Omental fat pad (tissue), 4 donors: ENCODE results near the gene PTPN9. TPM values are rescaled to one million over a fixed set of nuclear protein-coding genes. Genes with fewer than 3 reads are reported as not detected.

Experiments
- ATAC-seq: fragments of 150-250 bp; one replicate; pipeline ENCODE4 v1.9.1; 2016; ENCODE audit warnings: mild to moderate bottlenecking, moderate library complexity; ENCODE audit not compliant: low FRiP score
- DNase-seq: peaks from one replicate; pipeline ENCODE4 v3.0.0-alpha.2; 2019; ENCODE audit warnings: low spot score
- total RNA-seq, 4 donors: library from RNA; depleted of rRNA; stranded (reverse); fragments of >200 nt; gene quantifications; one replicate each; pipeline ENCODE4 v1.1.0, GENCODE V29; 2016
- TF ChIP-seq, protein P1 (sequence below), 3 donors: fragments of 450-650 bp; IDR thresholded peaks; one replicate each; pipeline ENCODE4 v1.5.1; 2016 to 2017; ENCODE audit warnings: antibody characterized with exemption in 3 of 3, mild to moderate bottlenecking in 3 of 3, moderate library complexity in 2 of 3

PTPN9 gene
- total RNA-seq, 4 donors from 2014 or later = 12.4 to 18.9 (median 16.1) TPM

DNA sequence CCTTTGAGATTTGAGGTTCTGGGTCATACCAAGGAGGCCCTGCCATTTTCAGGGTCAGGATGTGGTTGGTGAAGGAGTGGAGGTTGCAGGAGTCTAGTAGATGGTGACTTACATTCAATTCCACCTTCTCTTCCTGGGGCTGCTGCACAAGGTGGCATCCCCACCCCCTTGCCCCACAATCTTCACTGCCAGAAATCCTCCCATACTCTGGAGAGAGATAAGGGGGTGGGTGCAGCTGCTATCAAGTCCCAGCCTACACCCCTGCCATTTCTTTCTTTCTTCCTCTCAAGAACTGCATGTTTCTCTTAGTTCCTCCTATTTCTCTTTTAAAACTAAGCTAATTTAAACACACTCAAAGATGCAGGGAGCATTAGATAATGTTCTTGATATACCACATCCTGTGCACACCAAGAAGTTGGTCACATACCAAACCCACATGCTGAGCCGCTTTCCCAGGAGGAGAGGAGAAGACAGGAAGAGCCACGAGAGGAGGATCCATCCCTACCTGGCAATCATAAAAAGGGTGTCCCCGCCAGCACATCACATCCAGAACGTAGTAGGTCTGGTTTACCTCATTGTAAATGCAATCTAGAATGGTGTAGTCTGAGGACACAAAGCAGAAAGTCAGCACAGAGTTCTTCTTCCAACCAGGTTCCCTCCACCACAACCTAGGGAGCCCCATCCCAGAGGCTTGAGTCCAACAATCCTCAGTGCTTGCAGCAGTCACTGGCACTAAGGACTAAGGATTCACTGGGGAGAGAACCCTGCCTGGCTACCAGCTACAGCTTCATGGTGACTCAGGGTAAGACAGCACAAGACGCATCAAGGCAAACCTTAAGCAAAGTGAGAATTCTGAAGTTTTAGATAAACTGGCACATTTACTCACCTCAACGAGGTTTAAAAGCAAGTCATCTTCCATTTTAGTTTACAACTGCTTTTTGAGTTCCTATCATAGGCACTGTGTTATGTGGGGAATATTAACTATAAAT is 27.9 kb upstream of the PTPN9 start:
- ATAC-seq = no peak
- TF ChIP-seq, protein P1, sequence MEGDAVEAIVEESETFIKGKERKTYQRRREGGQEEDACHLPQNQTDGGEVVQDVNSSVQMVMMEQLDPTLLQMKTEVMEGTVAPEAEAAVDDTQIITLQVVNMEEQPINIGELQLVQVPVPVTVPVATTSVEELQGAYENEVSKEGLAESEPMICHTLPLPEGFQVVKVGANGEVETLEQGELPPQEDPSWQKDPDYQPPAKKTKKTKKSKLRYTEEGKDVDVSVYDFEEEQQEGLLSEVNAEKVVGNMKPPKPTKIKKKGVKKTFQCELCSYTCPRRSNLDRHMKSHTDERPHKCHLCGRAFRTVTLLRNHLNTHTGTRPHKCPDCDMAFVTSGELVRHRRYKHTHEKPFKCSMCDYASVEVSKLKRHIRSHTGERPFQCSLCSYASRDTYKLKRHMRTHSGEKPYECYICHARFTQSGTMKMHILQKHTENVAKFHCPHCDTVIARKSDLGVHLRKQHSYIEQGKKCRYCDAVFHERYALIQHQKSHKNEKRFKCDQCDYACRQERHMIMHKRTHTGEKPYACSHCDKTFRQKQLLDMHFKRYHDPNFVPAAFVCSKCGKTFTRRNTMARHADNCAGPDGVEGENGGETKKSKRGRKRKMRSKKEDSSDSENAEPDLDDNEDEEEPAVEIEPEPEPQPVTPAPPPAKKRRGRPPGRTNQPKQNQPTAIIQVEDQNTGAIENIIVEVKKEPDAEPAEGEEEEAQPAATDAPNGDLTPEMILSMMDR (IDR thresholded peaks at IDR 0.05) = no peak

DNA sequence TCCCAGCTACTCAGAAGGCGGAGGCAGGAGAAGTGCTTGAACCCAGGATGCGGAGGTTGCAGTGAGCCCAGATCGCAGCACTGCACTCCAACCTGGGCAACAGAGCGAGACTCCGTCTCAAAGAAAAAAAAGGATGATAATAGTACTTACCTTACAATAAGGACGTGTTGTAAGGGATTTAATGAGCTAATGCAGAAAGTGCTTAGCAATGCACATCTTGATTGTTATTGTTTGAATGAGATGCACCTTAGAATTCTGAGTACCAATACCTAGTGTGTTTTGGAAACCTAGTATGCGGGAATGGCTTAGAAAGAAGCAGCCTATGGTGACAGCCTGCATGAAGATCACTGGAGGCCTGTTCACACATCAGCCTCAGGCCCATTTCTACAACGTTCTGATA is 26.9 kb upstream of the PTPN9 start:
- ATAC-seq = no peak
- TF ChIP-seq, protein P1 (IDR thresholded peaks at IDR 0.05) = no peak
- DNase-seq = no peak

More for the DNA sequence above, 27.9 kb upstream of the PTPN9 start:
- DNase-seq = no peak

DNA sequence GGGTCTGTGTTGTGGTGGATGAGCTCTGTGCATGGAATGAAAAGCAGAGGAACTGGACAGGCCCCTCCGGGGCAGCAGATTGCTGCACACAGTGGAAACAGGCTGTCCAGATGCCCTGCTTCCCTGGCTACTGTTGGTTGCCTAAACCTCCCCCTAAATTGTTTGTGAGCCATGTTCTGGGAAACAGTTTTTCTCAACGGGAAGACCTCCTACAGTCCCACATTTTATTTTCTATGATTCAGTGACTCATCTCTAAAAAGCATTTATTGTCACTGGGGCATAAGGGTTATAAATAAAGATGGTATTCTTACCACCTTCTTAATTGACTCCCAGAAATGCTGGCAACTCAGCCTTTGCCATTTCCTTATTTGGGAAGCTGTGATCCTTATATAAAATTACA is 20.3 kb upstream of the PTPN9 start:
- DNase-seq = no peak
- no peak for ATAC-seq
- TF ChIP-seq, protein P1 (IDR thresholded peaks at IDR 0.05) = no peak

DNA sequence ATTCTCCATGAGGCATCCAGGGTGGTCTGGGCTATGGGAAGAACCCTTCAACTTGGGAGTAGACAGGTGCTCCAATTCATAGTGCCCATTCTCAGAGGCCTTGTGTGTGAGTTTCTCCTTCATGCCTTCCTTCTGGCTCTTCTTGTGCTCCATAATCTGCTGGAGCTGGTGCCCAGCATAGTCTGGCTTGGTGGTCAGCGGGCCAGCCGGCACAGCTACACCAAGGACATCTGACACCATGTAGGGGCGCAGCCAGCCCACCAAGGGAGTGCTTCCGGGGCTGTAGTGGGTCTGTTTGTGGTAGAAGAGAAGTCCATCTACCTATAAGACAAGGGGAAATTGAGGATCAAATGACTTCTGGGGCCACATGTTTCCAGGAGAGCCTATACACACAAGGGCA is 19.2 kb upstream of the PTPN9 start:
- ATAC-seq = no peak
- DNase-seq = no peak
- TF ChIP-seq, protein P1 (IDR thresholded peaks at IDR 0.05) = no peak

DNA sequence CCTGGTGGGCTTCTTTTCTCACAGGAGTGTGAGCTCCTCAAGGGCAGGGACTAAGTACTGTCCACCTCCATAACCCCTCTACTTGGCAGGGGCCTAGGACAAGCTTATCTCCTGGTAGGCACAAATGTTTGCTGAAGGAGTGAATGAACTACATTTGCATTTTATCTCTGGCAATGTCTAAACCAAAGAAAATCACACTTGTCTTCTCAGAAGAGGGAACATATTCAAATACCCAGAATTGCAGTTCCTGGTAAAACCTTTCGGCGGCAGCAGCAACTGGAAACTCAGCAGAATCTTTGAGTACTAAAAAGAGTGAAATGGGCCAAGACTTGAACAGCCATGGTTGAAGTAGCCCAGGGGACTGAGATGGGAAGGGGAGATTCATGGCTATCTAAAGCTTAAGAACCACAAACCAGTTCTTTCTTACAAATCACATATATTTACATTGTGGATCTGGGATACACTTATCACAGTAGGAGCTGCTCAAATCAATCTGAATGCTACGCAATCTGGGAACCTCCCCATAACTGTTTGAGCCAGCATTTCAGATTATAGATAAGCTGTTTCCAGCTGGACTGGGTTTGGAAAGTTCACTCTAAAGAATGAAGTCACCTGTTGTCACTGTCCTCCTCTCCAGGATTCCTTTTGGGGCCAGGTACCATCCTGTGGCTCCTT is 18.7 kb upstream of the PTPN9 start:
- TF ChIP-seq, protein P1 (IDR thresholded peaks at IDR 0.05) = no peak
- DNase-seq (no peak), ATAC-seq (no peak)

DNA sequence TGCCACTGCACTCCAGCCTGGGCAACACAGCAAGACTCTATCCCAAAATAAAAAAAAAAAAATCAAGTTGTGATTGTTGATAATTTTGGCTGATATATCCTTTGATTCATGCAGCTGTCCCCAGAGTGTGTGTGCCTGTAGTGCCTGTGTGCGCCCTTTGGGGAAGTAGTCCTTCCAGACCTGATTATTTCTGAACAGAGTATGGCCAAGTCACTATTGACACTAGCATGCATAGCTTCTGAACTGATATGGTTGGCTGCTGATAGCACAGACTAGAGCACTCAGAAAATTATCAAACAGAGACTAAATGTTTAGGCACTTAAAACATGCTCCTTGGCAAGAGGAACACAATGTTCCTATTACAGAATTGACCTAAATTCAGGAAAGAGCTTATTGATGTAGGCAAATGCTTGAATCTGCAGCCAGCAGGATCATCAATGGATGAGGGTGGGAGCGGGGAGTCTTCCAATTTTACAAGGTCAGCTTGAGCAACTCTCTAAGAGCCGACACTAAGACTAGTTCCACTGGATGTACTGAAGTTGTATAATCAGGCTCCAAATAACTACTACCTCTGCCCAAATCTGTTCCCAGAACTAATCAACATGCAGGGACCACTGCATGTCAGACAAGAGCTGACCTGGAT is 17.7 kb upstream of the PTPN9 start:
- no peak for DNase-seq
- ATAC-seq = no peak
- TF ChIP-seq, protein P1 (IDR thresholded peaks at IDR 0.05) = no peak
